Femur (tissue), 1 donor: ENCODE measurements around the gene PSMC2.
"Not testable (repeated sequence)": the region's sequence is repeated elsewhere in the genome, so short reads cannot be mapped to it uniquely, and the experiment has no call there.

Experiments
- DNase-seq: peaks from one replicate; pipeline ENCODE4 v3.0.0-alpha.2; 2017

Gene PSMC2

DNA sequence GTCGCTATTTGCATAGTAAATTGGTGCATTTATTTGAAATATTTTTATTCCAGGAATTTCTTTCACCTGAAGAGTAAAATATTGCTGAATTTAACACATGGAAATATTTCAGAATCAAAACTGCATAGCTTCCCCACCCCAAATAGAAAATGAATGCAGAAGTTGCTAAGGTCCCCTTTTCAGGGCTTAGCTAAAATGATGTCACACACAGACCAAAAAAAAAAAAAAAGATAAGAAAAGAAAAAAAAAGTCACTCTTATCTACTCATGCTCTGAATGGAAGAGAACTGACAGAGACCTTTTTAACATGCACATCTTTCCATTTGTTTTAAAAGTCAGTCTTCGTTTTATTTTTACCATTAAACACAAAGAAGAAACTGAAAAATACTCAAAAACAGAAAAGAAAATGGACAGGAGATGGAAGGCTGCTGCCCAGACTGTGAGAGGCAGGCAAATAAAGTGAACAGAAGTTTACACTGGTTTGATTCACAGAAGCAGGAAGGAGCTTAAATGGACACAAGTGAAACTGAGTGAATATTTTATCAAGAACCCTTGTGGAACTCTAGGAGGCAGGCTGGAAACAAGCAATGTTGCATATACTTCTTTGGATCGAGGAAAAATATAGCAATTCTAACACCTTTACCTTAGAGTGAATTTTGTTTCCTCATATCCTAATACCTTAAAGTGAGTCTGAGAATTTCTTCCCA is 32.0 kb downstream of the PSMC2 start:
- DNase-seq, result no peak

DNA sequence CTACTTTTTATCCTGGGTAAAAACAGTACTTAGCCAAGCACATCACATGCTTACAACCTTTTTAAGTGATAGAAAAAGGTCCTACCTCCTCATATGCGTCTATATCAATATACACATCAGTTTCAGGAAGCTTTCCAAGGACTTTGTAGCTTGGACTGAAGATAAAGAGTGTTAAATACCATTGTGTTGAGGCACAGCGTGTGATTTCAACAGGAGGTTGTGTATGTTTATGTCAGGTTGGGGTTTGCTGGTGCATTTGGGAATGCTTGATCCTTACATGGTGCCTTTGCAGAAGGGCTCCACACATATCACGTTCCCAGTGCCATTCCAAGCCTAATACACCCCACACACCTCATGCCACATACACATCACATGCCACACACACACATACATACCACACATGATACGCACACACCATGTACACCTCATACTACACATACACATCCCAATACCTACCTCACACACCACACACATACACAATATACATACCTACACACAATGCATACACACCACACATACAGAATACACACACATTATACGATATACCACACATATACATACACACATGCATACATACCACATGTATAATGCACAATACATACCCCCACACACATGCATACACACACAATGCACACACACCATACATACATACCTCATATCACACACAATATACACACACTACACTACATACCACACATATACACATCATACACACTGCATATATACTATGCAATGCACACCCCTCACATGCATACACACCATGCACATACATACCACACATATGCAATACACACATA is 33.1 kb downstream of the PSMC2 start:
- DNase-seq, result no peak

DNA sequence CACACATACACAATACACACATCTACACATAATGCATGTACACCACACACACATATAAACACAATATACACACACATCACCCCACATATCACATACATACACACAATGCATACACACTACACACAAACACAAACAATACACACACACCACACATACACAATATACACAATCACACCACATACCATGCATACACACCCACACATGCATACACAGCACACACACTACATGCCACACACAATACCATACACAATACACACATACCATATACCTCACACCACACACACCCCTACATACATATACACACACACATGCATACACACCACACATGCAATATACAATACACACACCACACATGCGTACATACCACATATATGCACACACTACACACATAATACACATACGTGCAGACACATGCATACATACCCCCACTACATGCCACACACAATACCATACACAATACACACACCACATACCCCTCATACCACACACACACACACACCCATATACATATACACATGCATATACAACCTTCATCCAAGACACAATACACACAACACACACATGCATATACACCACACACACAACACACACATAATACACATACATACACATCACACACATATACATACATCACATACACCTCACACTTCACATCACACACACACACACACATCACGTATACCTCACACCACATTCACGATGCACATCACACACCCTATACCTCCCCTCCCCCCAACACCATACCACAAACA is 34.0 kb downstream of the PSMC2 start:
- DNase-seq, result no peak

DNA sequence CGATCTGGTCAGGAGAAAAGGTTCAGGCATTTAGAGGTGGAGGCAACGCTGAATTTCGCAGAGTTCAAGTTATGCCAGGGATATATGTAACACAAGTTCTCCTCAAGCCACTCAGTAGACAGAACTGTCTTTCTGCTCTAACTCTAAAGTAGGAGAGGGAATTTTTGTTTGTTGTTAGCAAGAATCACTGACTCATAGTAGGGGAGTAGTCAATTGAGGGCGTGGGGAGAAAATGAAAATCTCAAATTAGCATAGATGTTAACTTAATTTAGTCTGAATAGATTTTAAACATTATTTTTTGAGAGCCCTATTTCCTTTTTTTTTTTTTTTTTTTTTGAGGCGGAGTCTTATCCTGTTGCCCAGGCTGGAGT is 34.6 kb downstream of the PSMC2 start:
- DNase-seq, result no peak

DNA sequence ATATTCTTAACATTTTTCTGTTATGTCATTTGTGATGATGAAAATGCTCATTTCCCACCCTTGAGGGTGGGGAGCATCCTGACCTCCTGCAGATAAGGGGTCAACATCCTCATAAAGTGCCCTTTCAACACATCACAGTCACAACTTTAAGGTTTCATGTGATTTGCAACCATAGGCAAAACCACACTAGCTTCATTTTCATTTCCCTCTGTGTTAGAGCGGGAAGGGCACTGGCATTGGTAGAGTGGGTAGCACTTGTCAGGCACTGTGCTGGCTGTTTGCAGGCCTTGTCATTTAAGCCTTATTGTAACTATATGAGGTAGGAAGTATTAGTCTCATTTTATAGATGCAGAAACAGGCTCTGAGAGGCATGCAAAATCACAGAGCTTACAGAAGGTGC is 39.8 kb downstream of the PSMC2 start:
- no peak for DNase-seq

DNA sequence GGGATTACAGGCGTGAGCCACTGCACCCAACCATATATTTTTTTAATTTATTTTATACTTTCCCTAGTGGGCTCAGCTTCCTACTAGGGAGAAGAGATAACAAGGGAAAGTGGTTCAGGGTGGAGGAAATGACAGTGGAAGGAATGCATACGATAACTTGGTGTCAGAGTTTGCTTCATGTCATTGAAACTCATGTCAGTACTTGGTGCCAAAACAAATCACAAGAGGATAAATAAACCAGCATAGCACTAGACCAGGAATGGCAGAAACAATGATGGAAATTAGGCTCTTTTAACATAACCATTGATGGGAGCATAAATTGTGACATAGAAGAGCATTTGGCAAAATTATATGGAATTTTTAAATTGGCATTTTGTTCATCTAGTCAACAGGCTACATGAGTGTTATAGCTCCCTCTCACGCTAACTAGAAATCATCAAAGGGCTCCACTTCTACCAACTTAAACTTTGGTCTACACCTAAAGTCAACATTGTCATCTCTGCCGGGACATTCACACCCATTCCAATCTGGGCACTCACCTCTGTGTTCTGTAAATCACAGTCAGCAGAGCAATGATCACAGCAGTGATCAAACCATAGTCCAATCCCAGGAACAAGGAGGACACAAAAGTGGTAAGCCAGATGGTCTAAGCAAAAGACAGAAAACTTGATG is 41.2 kb downstream of the PSMC2 start:
- no peak for DNase-seq

DNA sequence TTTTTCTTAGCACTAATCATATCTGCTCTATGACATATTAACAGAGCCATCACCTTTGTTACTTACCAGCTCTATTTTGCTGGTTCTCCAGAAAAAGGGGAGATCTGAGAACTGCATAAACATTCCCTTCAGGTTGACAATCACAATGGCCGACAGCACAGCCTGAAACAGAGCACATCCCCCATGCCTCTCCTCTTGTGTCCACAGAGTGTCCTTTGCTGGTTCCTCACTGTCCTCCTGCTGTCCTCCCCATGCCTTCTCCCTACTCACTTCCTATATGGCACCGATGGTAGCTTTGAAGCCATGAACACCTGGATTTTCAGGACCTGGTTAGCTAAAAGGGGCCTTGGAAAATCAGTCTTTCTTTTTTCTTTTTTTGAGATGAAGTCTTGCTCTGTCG is 41.8 kb downstream of the PSMC2 start:
- DNase-seq, result no peak

DNA sequence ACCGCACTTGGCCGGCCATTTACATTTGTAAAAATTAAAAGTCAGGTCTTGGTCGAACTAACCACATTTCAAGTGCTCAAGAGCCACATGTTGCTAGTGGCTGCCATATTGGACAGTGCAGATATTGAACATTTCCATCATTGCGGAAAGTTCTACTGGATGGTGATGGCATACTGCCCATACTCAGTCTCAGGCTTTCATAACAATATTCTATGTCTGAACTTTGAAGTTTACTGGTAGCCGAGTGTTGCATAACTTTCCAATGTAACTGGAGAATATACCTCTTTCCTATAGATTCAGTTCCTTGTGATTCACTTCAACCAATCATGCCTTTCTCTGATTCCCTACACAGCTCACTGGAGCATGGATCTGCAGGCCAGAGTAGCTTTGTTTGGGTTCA is 43.7 kb downstream of the PSMC2 start:
- no peak for DNase-seq

DNA sequence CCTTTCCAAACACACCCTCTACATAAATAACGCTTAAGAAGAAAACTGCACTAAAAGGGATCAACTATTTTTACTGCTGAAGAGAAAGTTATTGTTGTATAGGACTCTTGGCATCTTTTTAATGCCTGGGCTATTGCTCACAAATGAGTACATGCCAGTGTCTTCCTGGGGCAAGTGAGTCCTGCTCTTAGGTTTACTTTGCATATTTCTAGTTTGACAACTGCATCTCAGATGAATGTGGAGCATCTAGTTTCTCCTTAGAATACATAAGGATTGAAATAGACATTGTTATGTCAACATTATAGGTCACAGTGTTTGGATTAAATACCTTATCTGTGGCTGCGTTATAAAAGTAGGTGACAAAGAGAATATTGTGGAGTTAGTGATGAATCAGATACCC is 44.5 kb downstream of the PSMC2 start:
- no peak for DNase-seq

DNA sequence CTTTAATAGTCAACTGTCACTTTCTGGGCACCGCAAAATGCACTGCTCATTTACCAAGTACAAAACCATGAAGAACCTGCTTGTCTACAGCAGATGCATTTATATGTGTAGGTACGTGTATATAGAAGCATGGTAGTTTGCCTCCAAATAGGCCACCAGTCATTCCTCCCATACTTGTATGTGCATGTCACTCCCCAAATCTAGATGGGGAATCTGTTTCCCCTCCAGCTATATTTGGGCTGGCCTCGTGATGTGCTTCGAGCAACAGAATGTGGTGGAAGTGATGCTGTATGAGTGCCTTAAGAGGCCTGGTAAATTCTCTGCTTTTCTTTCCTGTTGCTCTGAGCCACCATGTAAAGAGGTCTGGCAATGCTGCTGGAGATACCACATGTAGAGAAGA is 47.1 kb downstream of the PSMC2 start:
- DNase-seq, result no peak

DNA sequence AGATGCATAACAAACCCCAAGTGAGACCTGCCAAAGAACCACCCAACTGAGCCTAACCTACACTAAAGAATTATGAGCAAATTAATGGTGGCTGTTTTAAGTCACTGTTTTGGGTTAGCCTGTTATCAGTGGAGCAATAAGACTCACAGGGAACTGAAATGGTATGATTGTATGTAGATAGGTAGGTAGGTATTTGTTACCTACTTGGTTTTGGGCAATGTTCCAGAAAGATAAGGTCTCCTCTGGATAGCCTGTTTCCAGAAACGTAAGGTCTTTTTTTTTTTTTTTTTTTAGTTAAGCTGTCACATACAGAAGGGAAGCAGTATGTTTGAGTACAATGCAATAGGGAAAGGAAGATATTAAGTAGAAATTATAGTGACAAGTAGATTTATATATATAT is 47.6 kb downstream of the PSMC2 start:
- no peak for DNase-seq

DNA sequence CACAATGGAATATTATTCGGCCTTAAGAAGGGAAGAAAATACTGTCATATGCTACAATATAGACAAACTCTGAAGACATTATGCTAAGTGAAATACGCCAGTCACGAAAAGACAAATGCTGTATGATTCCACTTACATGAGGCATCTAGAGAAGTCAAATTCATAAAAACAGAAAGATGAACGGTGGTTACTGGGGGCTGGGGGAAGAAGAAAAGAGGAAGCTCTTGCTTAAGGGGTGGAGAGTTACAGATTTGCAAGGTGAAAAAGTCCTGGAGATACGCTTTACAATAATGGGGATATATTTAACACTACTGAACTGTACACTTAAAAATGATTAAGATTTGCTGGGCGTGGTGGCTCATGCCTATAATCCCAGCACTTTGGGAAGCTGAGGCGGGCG is 49.0 kb downstream of the PSMC2 start:
- DNase-seq, result no peak

DNA sequence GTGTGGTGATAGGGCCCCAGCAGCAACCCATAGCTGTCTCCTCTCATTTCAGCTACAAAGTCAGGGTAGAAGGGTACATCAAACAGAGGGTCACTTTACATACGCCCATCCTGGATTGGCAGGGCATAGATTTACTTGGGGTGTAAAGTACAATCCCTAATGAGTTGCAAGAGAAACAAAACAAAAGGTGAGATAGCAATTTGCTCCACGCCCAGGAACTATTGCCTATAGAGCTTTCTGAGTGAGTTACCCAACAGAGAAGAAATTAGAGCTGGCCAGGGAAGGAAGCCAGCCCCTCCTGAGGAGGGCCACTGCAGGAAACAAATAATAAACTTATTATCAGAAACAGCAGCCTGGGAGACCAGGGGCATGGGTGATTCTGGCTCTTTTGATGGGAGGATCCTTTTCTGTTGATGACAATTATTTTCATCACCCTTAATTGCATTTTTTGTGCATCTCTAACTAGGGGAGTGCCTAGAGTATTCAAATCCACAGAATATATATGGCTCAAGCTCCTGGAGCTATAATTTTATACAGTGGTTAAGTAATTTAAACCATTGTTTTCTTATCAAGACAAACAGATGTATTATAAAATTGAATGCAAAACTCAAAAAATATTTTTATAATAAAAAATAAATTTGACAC is 51.2 kb downstream of the PSMC2 start:
- no peak for DNase-seq

DNA sequence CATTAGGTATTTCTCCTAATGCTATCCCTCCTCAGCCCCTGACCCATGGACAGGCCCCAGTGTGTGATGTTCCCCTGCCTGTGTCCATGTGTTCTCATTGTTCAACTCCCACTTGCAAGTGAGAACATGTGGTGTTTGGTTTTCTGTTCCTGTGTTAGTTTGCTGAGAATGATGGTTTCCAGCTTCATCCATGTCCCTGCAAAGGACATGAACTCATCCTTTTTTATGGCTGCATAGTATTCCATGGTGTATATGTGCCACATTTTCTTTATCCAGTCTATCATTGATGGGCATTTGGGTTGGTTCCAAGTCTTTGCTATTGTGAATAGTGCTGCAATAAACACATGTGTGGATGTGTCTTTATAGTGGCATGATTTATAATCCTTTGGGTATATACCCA is 52.2 kb downstream of the PSMC2 start:
- DNase-seq, result not testable (repeated sequence)

DNA sequence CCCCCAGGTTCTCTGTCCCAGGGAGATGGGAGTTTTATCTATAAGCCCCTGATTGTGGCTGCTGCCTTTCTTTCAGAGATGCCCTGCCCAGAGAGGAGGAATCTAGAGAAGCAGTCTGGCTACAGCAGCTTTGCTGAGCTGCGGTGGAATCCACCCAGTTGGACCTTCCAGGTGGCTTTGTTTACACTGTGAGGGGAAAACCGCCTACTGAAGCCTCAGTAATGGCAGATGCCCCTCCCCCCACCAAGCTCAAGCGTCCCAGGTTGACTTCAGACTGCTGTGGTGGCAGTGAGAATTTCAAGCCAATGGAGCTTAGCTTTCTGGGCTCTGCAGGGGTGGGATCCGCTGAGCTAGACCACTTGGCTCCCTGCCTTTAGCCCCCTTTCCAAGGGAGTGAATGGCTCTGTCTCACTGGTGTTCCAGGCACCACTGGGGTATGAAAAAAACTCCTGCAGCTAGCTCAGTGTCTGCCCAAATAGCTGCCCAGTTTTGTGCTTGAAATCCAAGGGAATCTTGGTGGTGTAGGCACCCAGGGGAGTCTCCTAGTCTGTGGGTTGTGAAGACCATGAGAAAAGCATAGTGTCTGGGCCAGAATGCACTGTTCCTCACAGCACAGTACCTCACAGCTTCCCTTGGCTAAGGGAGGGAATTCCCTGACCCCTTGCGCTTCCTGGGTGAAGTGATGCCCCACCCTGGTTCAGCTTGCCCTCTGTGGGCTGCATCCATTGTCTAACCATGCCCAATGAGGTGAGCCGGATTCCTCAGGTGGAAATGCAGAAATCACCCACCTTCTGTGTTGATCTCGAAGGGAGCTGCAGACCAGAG is 58.6 kb downstream of the PSMC2 start:
- not testable (repeated sequence) for DNase-seq

DNA sequence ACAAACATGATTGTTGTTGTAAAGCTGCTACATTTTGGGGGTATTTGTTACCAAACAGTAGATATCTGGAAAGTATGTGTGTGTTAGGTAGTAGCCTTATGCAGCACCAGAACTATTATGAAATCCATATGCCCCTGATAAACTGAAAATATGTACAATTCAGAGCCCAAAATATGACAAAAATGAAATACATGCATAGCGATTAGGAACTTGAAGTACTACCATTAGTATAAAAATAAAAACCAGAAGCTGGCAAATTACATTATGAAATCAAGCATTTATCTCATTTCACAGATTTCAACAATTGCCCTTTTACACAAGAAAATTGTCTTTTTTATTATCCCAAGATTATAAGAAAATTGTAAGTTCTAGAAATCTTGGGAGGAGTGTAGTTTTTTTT is 64.7 kb downstream of the PSMC2 start:
- no peak for DNase-seq

DNA sequence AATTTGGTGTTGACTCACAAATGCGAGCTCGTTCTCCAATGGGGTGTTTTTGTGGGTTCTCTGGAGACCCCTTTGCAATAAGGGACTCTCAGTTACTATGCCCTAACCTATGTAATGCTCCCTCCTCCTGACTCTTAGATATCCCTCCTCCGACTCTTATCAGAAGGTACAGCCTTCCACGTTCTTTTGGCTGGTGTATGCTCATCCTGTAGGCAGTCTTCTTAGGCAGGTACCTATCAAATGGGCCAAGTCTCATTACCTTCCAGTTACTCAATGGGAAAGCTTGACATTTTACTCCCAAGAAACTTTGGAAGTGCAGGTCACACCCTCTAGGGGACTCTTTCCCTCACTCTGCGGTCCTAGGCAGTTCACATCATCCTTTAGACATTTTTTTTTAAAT is 66.0 kb downstream of the PSMC2 start:
- no peak for DNase-seq

DNA sequence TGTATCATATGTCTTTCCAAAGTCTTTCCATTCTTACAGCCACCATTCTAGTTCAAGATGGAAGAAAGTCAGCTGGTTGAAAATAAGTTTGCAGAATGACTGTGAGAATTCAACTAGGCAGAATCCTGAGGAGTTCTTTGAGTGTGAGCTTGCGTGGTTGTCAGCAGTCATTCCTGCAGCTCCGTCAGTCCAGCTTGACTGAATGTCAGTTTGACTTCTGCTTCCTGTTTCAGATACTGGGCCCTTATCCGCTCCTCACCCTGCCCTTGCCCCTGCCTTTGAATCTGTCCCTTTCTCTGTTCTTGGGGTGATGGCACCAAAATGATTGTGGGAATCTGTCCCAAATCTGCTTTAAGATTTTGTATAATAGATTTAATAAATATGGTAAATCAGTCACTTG is 70.8 kb downstream of the PSMC2 start:
- no peak for DNase-seq
